ENCODE measurements around the gene CPNE1.
"Not testable (repeated sequence)": the region's sequence is repeated elsewhere in the genome, so short reads cannot be mapped to it uniquely, and the experiment has no call there.

Gene CPNE1

DNA sequence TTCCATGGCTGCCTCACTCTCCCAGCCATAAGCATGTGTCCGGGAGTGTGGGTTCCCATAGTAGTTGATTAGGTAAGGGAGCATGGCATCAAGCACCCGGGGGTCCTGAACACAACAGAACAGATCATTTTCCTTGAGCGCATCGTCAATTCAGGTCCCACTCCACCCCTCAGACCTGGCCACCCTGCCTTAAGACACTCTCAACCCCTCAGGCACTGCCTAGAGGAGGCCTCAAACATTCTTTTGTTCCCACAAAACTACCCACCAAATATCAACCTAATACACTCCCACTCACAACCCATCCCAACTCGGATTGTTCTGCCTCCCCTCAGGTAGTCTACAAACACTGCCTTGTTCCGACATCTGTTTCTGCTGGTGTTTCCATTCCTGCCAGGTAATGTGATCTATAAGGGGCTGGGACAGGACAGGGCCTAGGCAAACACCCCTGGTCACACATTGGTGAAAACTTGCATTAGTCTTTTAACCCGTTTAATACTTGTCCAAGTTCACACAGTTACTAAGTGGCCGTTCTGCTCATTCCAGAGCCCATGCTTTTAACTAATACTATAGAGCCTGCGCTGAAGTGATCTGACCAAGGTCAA, 33.1 kb upstream of the CPNE1 start:
- no peak for DNase-seq

GRCh38 chr20:35695978-35696377, 31.3 kb upstream of the CPNE1 start:
- DNase-seq = no peak

DNA sequence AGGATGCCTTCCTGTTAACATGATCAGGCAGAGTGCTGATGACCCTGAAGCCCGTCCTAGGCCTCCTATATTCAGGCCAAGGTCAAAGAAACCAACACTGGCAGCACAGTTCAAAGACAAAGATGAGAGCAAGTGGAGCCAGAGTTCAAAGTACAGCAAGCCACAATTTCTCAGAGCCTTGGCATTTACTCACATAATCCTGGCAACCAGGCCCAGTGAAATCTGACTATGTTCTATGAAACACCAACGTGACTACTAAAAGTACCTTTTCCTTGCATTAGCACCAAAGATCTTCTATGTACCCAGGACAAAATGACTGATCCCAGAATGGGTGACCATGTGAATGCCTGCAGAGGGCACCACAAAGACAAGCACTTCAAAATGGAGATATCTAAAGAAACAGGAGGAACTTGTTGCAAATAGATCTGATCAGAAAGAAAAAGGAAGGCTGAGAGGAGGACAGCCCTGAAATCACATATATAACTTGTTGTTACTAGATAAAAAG, 30.6 kb upstream of the CPNE1 start:
- no peak for DNase-seq

DNA sequence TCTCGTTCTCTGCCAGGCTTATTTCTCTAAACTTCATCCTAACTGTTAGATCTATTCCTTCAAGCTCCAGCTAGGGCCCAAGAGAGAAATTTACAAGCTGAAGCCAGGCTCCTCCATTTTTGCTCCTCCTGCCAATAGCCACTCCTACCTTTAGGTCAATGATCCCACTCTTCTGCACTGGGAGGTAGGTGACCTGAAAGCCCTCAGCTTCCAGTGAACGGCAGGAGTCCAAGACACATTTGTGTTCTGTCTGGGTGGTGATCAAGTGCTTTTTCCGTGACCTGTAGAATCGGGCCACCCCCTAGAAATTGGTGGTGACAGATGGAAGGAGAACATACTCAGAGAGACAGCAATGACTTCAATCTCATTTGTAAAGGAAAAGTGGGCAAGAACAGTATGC, 25.6 kb upstream of the CPNE1 start:
- DNase-seq = no peak

GRCh38 chr20:35686872-35687271, 22.2 kb upstream of the CPNE1 start:
- DNase-seq = not testable (repeated sequence)

- DNase-seq = not testable (repeated sequence)
These were observed 20.7 kb upstream of the CPNE1 start for GRCh38 chr20:35685368-35685767.

DNA sequence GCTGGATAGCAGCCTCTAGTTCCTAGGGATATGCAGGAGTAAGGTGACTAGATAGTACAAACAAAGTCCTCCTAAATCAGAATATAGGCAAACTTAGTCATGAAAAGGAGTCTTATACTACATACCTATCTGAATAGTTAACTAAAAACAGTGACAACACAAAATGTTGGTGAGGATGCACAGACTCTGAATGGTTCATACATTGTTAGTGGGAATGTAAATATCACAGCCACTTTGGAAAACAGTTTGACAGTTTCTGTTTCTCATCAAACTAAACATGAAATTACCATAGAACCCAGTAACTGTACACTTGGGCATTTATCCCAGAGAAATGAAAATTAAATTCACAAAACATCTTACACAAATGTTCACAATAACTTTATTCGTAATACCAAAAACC, 17.3 kb upstream of the CPNE1 start:
- DNase-seq = no peak

- peak; percentile 75 to 77 for DNase-seq
These were observed 15.9 kb upstream of the CPNE1 start for GRCh38 chr20:35680452-35681183.

- no peak for DNase-seq
These were observed 10.2 kb upstream of the CPNE1 start for GRCh38 chr20:35674921-35675320.

GRCh38 chr20:35673884-35674283, 9.2 kb upstream of the CPNE1 start:
- no peak for DNase-seq

GRCh38 chr20:35669681-35670080, 5.0 kb upstream of the CPNE1 start:
- DNase-seq = no peak

DNA sequence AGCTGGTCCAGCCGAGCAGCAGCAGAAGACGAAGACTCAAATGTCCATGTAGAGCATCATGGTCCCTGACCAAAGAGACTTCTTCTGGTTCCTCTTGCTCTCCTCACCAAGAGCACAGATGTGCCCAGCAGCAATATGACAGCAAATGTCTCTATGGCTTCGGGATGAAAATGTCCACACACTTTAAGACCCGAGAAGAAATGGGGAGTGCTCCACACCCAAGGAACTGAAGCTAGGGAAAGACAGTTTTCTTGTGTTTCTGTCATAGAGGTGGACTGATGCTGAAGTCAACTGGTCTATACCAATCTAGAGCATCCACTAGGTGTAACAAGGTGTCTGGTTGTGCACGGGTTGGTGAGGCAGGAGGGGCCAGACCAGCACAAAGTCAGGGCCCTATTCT, 4.5 kb upstream of the CPNE1 start:
- DNase-seq = no peak

DNA sequence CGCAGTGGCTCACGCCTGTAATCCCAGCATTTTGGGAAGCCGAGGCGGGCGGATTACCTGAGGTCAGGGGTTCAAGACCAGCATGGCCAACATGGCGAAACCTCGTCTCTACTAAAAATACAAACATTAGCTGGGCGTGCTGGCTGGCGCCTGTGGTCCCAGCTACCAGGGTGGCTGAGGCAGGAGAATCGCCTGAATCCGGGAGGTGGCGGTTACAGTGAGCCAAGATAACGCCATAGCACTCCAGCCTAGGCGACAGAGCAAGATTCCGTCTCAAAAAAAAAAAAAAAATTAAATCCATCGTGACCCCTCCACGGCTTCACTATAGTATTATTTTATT, 1.2 kb upstream of the CPNE1 start:
- no peak for DNase-seq

DNA sequence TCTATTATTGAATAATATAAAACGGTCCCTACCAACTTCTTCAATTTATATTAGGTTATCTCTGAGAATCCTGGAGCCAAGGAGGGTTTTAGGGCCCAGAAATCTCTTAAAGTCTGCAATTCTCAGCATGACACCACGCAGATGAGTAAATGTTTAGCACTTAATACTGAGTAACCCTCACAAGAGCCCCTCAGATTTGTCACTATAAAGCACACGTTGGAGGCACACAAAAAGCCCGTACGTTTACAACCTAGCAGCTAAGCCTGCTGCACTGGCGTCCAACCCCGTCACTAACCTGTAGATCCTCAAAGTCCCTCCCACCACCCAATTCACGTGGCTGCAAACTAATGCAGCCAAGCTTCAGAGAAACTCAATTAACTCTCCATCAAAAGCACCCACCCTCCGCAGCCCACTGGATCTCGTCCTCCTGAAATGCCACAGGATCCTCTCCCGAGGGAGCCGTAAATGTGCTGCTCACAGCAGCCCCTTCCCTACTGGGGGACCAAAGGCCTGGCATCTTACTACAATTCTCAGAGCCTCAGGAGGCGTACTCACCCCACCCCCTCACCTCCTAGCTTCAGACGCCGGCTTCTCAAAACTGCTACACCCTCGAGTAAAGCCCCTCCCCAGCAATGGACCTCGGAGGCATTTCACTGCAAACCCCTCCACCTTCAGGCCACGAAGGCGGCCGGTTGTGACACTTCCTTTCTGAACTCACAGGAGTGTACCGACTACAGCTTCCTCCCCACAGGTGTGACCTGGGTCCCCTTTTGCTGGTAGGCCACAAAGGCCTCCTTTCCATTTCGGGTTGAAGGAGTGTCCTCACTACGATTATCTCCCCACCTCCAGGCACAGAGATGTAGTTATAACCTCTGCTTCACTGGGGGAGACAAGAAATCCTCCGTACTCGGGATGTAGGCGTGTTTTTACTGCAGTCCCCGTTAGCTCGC, 909 bp downstream of the CPNE1 start:
- DNase-seq = peak; percentile 42 to 45

GRCh38 chr20:35662551-35662950, 2.1 kb downstream of the CPNE1 start:
- DNase-seq = no peak

GRCh38 chr20:35661908-35662307, 2.8 kb downstream of the CPNE1 start:
- DNase-seq = no peak

DNA sequence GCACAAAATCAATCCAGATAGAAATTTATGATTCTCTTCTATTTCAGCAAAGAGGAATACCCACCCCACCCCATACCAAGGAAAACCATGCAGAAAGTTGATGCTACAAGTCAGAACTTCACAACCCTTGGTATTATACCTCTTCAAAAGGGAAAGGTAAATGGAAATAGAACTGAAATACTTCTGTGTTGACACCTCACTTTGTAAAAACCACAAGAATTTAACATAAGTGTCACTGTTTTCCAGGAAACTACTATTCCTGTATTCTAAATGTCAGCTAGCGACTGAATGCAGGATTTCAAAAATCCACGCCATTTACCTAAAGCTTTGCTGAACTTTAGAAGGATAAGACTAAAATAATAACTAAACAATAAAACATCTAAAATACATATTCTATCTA, 3.6 kb downstream of the CPNE1 start:
- no peak for DNase-seq

GRCh38 chr20:35660122-35660937, 4.4 kb downstream of the CPNE1 start:
- no peak for DNase-seq

- no peak for DNase-seq
These were observed 7.4 kb downstream of the CPNE1 start for GRCh38 chr20:35657271-35657670.

DNA sequence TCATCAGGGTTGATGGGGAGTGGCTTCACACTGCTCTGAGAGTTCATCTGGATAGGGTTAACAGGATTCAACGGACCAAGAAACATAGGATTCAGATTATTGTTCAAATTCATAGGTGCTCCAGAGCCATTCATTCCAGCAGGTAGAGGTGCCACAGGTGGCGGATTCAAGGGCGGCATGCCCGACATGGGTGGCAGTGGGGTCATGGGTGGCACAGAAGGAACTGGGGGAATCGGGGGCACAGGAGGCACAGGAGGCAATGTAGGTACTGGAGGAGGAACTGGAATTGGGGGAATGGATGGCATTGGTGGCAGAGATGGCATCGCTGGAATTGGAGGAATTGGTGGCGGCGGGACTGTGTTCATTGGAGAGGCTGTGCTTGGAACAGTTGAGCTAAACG, 10.3 kb downstream of the CPNE1 start:
- no peak for DNase-seq

- DNase-seq = no peak
These were observed 10.8 kb downstream of the CPNE1 start for GRCh38 chr20:35653893-35654292.

GRCh38 chr20:35653430-35653734, 11.3 kb downstream of the CPNE1 start:
- DNase-seq = no peak
